Transverse colon (tissue), 4 donors: ENCODE results near the gene UBE2F.

Experiments used
- CTCF ChIP-seq, 5 experiments: fragments of 200-600 bp in 3 of 5; fragments of 450-650 bp in 2 of 5; sonication (generic) in 3 of 5; IDR thresholded peaks; 1 replicate in 2 of 5; 2 replicates in 3 of 5; pipeline ENCODE4 v1.5.1; 2016 to 2017; ENCODE audit warnings: antibody characterized with exemption in 5 of 5, inconsistent platforms in 3 of 5, mild to moderate bottlenecking in 2 of 5, moderate library complexity in 1 of 5
- POLR2A ChIP-seq: fragments of 450-650 bp; IDR thresholded peaks from one replicate; pipeline ENCODE4 v1.6.1; 2016; ENCODE audit warnings: antibody characterized with exemption, mild to moderate bottlenecking, moderate library complexity
- POLR2AphosphoS5 ChIP-seq, 3 donors: sonication (generic); formaldehyde crosslinking; IDR thresholded peaks; one replicate each; pipeline ENCODE4 v1.6.1; 2016; ENCODE audit warnings: antibody characterized with exemption in 3 of 3

- no peak for TF ChIP-seq CTCF (IDR thresholded peaks at IDR 0.05)
- TF ChIP-seq POLR2AphosphoS5 (IDR thresholded peaks at IDR 0.05) = no peak
- TF ChIP-seq POLR2A = no peak
These were observed 14.0 kb upstream of the UBE2F start for GRCh38 chr2:237952851-237953250.
